HepG2 (cell line): ENCODE data around the gene SPNS2. TPM values are rescaled to one million over a fixed set of nuclear protein-coding genes. Genes with fewer than 3 reads are reported as not detected.

Experiments used
- ATAC-seq: fragments of 200-7000 bp; cut with Tn5 transposase; 3 replicates; pipeline ENCODE4 v1.9.1; 2020; ENCODE audit warnings: mild to moderate bottlenecking, moderate library complexity
- BruUV-seq: library from RNA; stranded (reverse); fragments of 400-500 nt; replicated peaks from 2 replicates; lab custom pipeline; 2021; lab: Mats Ljungman, UMichigan
- CTCF ChIA-PET: fragments of 300-600 bp; formaldehyde crosslinking; extraction: SDS; loops from one replicate; lab custom pipeline; 2021; ENCODE audit warnings: low total read pairs, inconsistent platforms, low intra/inter-chr PET ratio; lab: Yijun Ruan, JAX
- POLR2A ChIA-PET: fragments of 350-600 bp; sonication (Branson Sonifier 250); formaldehyde crosslinking; loops from one replicate; lab custom pipeline; 2020; ENCODE audit warnings: antibody characterized with exemption, inconsistent platforms; lab: Yijun Ruan, JAX
- DNase-seq: peaks from one replicate; pipeline ENCODE4 v3.0.0-alpha.2; 2015; ENCODE audit warnings: low spot score
- FAIRE-seq: peaks from 3 replicates; lab custom pipeline; 2011; peaks lifted over from hg19 to GRCh38; lab: Jason Lieb, UNC
- H2AFZ ChIP-seq: one replicate; pipeline ENCODE4 v1.6.1; 2011; ENCODE audit warnings: low read length, inconsistent platforms
- H3K27ac ChIP-seq: fragments of 300-600 bp; 3 replicates; pipeline ENCODE4 v1.8.0; 2011; ENCODE audit warnings: mixed run types, mild to moderate bottlenecking, mixed read lengths, low read length, inconsistent platforms; ENCODE audit not compliant: insufficient read depth; ENCODE audit errors: extremely low read length
- H3K27me3 ChIP-seq, 2 experiments: fragments of 200-600 bp in 1 of 2; 2 replicates in 1 of 2; 3 replicates in 1 of 2; pipeline versions ENCODE4 v1.6.0 to v1.8.0; 2011; ENCODE audit warnings: low read length in 2 of 2, mild to moderate bottlenecking in 2 of 2, moderate library complexity in 2 of 2, inconsistent platforms in 1 of 2; ENCODE audit not compliant: insufficient read depth in 2 of 2, control insufficient read depth in 1 of 2
- H3K36me3 ChIP-seq, 2 experiments: fragments of 200-600 bp in 1 of 2; replicated peaks in 1 of 2; 2 replicates in 1 of 2; 3 replicates in 1 of 2; pipeline versions ENCODE4 v1.5.1 to v1.8.0; 2011; ENCODE audit warnings: low read length in 2 of 2, inconsistent platforms in 1 of 2; ENCODE audit not compliant: insufficient read depth in 2 of 2, control insufficient read depth in 1 of 2
- H3K4me1 ChIP-seq: 2 replicates; pipeline ENCODE4 v1.5.1; 2012; ENCODE audit warnings: low read length, inconsistent platforms; ENCODE audit not compliant: insufficient read depth
- H3K4me2 ChIP-seq: 2 replicates; pipeline ENCODE4 v1.6.0; 2011; ENCODE audit warnings: low read depth, low read length, inconsistent platforms
- H3K4me3 ChIP-seq, 3 experiments: fragments of 200-600 bp in 1 of 3; sonication (generic), shearing (Covaris generic) in 1 of 3; replicated peaks in 1 of 3; 2 replicates each; pipeline ENCODE4 v1.5.1; 2011 to 2016; ENCODE audit warnings: low read length in 3 of 3, inconsistent platforms in 2 of 3, low read depth in 2 of 3, mild to moderate bottlenecking in 2 of 3, control low read depth in 1 of 3, mixed read lengths in 1 of 3; ENCODE audit not compliant: insufficient read depth in 1 of 3
- H3K79me2 ChIP-seq: one replicate; pipeline ENCODE4 v1.6.1; 2011; ENCODE audit warnings: low read length, inconsistent platforms; ENCODE audit not compliant: insufficient read depth
- H3K9ac ChIP-seq: 2 replicates; pipeline ENCODE4 v1.6.0; 2011; ENCODE audit warnings: mild to moderate bottlenecking, low read depth, low read length, inconsistent platforms; ENCODE audit not compliant: insufficient read depth
- H3K9me3 ChIP-seq: 2 replicates; pipeline ENCODE4 v1.5.1; 2012; ENCODE audit warnings: mild to moderate bottlenecking, low read length
- H4K20me1 ChIP-seq: 2 replicates; pipeline ENCODE4 v1.6.0; 2011; ENCODE audit warnings: inconsistent platforms, mild to moderate bottlenecking, low read length, moderate library complexity; ENCODE audit not compliant: insufficient read depth
- DMTF1 ChIP-seq: sonication (generic); formaldehyde crosslinking; IDR thresholded peaks from 2 replicates; pipeline ENCODE4 v1.4.0; 2020; ENCODE audit warnings: mild to moderate bottlenecking, missing genetic modification reagents
- KDM5A ChIP-seq: fragments of 200-600 bp; sonication (generic); IDR thresholded peaks from 2 replicates; pipeline ENCODE4 v1.7.0; 2018; ENCODE audit warnings: antibody characterized with exemption, mild to moderate bottlenecking, low read length, borderline replicate concordance
- SIX4 ChIP-seq: sonication (generic); formaldehyde crosslinking; IDR thresholded peaks from 2 replicates; pipeline ENCODE4 v1.4.0; 2020; ENCODE audit warnings: missing genetic modification reagents
- U2AF2 ChIP-seq: fragments of 200-400 bp; formaldehyde crosslinking; IDR thresholded peaks from 2 replicates; pipeline ENCODE4 v1.6.1; 2017; ENCODE audit warnings: low read depth, mild to moderate bottlenecking, low read length
- ZHX2 ChIP-seq, 2 experiments: sonication (generic) in 1 of 2; formaldehyde crosslinking in 1 of 2; IDR thresholded peaks; 2 replicates each; pipeline versions ENCODE4 v1.6.1 to v1.9.0; 2014 to 2022; ENCODE audit warnings: antibody characterized with exemption in 1 of 2, borderline replicate concordance in 1 of 2, inconsistent platforms in 1 of 2, low read depth in 1 of 2, missing genetic modification reagents in 1 of 2
- ZNF3 ChIP-seq: IDR thresholded peaks from 2 replicates; pipeline ENCODE4 v1.7.0; 2017; ENCODE audit warnings: inconsistent platforms
- WGBS: methylation state at CpG from one replicate; pipeline ENCODE4 v1.1.6; 2017; ENCODE audit warnings: low lambda C conversion rate; 5-methylcytosine and 5-hydroxymethylcytosine counted together
- in situ Hi-C: cut with HindIII; loops from 2 replicates; pipeline ENCODE4 v1.10.0; 2017; ENCODE audit warnings: low pct_unique_long_range_greater_than_20kb; ENCODE audit not compliant: extremely low pct_ligation_motif_present
- intact Hi-C: fragments of 100-400 bp; cut with micrococcal nuclease; formaldehyde crosslinking; loops from one replicate; pipeline ENCODE4 v1.10.0; 2022; ENCODE audit not compliant: unreplicated experiment
- polyA plus RNA-seq, 8 experiments: library from polyadenylated mRNA; depleted of rRNA in 3 of 8; stranded (reverse) in 7 of 8; unstranded in 1 of 8; fragments of >200 nt; fragmentation: Illumina TruSeq in 4 of 8; extraction: Trizol in 4 of 8; gene quantifications; 2 replicates each; pipeline versions ENCODE4 v1.2.1 to v1.2.3, GENCODE V29; 2011 to 2016; ENCODE audit warnings: low read depth in 4 of 8, missing spikeins in 1 of 8, mixed read lengths in 1 of 8; ENCODE audit not compliant: insufficient read depth in 1 of 8
- total RNA-seq, 5 experiments: library from RNA; depleted of rRNA; stranded (reverse); fragments of >200 nt; fragmentation: Illumina TruSeq; extraction: Trizol; gene quantifications; 2 replicates each; pipeline ENCODE4 v1.2.3, GENCODE V29; 2016; ENCODE audit warnings: low read depth in 1 of 5
- TF ChIP-seq, protein P1 (sequence below): sonication (generic); formaldehyde crosslinking; IDR thresholded peaks from 2 replicates; pipeline ENCODE4 v1.4.0; 2020; ENCODE audit warnings: mild to moderate bottlenecking, missing genetic modification reagents
- TF ChIP-seq, protein P2 (sequence below): IDR thresholded peaks from 2 replicates; pipeline ENCODE4 v1.6.1; 2016; ENCODE audit warnings: control low read depth
- TF ChIP-seq, protein P3 (sequence below): sonication (generic); formaldehyde crosslinking; IDR thresholded peaks from 2 replicates; pipeline ENCODE4 v1.9.0; 2021; ENCODE audit warnings: missing genetic modification reagents, borderline replicate concordance

SPNS2 gene
- total and polyA plus RNA-seq, 2 of the 13 experiments (the other 11 are each of a cell fraction or from before 2014, with no cell fraction given): 0.01 TPM; not detected in 1

GRCh38 chr17:4562015-4562969 is 63.6 kb downstream of the SPNS2 start:
- Histone ChIP-seq H3K4me1 (peaks cover 53% of the 10 kb centered on the region), H3K4me2 (no peak overlapping the region), H3K9me3 (no peaks in the 10 kb centered on the region), H4K20me1 (no peaks in the 10 kb centered on the region), H3K9ac (no peak overlapping the region), H3K79me2 (no peaks in the 10 kb centered on the region), H3K27ac (no peak overlapping the region), H3K27me3 (no peaks in the 10 kb centered on the region), H2AFZ (no peak overlapping the region), H3K36me3 (no peaks in the 10 kb centered on the region), H3K4me3 (no peak overlapping the region)
- in situ Hi-C loops (no loop called here), intact Hi-C loops (loop anchor here (10.0 kb wide), 1 partner anchor 323 kb away; no protein-coding TSS in a partner anchor)
- DNase-seq: no peak
- no TSS peak for BruUV-seq
- 39% methylated on average over 8 of the region's 8 CpGs for WGBS
- ChIA-PET CTCF (no interaction called here), POLR2A (no interaction called here)
- no peak for ATAC-seq
- no peak for FAIRE-seq
- TF ChIP-seq ZNF3 (CRISPR knock-in tag) (no peak), U2AF2 (no peak), ZHX2 (IDR thresholded peaks at IDR 0.05; ENCODE audit: low read depth) (no peak), ZHX2 (CRISPR knock-in tag; IDR thresholded peaks at IDR 0.05; ENCODE audit: borderline replicate concordance) (no peak), DMTF1 (CRISPR knock-in tag) (no peak), KDM5A (no peak), SIX4 (CRISPR knock-in tag) (no peak)
- TF ChIP-seq, protein P1, sequence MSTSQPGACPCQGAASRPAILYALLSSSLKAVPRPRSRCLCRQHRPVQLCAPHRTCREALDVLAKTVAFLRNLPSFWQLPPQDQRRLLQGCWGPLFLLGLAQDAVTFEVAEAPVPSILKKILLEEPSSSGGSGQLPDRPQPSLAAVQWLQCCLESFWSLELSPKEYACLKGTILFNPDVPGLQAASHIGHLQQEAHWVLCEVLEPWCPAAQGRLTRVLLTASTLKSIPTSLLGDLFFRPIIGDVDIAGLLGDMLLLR (CRISPR knock-in tag): no peak
- TF ChIP-seq, protein P2, sequence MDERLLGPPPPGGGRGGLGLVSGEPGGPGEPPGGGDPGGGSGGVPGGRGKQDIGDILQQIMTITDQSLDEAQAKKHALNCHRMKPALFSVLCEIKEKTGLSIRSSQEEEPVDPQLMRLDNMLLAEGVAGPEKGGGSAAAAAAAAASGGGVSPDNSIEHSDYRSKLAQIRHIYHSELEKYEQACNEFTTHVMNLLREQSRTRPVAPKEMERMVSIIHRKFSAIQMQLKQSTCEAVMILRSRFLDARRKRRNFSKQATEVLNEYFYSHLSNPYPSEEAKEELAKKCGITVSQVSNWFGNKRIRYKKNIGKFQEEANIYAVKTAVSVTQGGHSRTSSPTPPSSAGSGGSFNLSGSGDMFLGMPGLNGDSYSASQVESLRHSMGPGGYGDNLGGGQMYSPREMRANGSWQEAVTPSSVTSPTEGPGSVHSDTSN: no peak
- TF ChIP-seq, protein P3, sequence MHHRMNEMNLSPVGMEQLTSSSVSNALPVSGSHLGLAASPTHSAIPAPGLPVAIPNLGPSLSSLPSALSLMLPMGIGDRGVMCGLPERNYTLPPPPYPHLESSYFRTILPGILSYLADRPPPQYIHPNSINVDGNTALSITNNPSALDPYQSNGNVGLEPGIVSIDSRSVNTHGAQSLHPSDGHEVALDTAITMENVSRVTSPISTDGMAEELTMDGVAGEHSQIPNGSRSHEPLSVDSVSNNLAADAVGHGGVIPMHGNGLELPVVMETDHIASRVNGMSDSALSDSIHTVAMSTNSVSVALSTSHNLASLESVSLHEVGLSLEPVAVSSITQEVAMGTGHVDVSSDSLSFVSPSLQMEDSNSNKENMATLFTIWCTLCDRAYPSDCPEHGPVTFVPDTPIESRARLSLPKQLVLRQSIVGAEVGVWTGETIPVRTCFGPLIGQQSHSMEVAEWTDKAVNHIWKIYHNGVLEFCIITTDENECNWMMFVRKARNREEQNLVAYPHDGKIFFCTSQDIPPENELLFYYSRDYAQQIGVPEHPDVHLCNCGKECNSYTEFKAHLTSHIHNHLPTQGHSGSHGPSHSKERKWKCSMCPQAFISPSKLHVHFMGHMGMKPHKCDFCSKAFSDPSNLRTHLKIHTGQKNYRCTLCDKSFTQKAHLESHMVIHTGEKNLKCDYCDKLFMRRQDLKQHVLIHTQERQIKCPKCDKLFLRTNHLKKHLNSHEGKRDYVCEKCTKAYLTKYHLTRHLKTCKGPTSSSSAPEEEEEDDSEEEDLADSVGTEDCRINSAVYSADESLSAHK (CRISPR knock-in tag): no peak
